HG02840 (cell line): ENCODE results near the gene CHD5.

Experiments
- ATAC-seq: cut with Tn5 transposase; IDR thresholded peaks from one replicate; pipeline ENCODE4 v1.9.1; 2021; ENCODE audit warnings: mild to moderate bottlenecking, moderate library complexity, moderate number of reproducible peaks; ENCODE audit not compliant: unreplicated experiment, low FRiP score

CHD5 gene

GRCh38 chr1:6140413-6140812 lies 39.7 kb downstream of the CHD5 start:
- no peak for ATAC-seq

- ATAC-seq: no peak
These were observed 42.4 kb downstream of the CHD5 start for GRCh38 chr1:6137758-6138157.

DNA sequence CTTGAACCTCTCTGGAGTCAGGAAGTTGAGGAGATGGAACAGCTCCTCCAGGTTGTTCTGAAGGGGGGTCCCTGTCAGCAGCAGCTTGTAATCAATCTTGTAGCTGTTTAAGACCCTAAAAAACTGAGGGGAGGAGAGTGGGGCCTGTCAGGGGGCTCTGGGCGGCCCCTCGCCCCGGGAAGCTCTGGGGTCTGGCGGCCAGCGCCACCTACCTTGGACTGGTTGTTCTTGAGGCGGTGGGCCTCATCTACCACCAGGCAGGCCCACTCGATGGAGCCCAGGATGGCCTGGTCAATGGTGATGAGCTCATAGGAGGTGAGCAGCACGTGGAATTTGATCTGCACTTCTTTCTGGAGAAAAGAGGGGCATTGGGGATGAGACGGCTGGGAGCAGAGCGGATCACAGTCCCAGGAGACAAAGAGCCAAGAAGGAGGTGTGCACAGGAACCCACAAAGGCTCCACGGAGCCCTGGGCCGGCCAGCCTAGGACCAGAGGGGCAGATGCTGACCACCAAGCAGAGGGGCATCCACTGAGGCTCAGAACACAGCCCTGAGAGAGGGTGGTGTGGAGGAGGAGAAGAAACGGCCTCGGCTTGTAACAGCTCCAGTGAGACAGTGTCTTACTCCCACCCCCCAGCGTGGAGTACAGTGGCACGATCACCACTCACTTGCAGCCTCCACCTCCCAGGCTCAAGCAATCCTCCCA lies 43.5 kb downstream of the CHD5 start:
- no peak for ATAC-seq

DNA sequence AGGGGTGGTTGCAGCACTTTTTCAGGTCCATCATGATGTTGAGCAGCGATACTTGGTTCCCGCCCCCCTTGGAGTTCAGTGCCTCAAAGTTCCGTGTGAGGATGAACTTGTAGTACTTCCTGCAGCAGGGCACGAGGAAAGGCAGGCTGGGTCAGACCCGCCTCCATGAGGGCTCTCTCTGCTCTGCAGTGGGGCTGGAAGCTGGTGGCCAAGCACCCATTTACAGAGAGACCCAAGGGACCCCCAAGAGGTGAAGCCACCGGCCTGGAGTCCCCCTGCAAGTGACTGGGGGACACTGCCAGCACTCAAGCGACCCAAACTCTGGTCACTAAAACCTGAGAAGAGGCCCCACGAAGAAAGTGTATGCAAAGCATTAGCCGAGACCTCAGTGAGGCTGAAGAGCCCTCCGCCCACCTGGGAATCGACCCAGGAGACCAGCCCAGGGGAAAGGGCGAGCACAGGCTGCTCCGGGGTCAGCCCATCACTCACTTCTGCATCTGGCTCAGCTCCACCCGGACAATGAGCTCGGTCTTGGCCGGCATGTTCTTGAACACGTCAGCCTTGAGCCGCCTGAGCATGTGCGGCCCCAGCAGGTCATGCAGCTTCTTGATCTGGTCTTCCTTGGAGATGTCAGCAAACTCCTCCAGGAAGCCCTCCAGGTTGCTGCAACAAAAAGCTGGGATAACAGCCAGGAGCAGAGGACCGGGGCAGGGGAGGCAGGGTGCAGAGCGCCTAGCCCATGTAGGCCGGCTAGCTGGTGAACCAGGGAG lies 45.2 kb downstream of the CHD5 start:
- ATAC-seq: no peak

- ATAC-seq: no peak
These were observed 45.9 kb downstream of the CHD5 start for GRCh38 chr1:6134206-6134605.

DNA sequence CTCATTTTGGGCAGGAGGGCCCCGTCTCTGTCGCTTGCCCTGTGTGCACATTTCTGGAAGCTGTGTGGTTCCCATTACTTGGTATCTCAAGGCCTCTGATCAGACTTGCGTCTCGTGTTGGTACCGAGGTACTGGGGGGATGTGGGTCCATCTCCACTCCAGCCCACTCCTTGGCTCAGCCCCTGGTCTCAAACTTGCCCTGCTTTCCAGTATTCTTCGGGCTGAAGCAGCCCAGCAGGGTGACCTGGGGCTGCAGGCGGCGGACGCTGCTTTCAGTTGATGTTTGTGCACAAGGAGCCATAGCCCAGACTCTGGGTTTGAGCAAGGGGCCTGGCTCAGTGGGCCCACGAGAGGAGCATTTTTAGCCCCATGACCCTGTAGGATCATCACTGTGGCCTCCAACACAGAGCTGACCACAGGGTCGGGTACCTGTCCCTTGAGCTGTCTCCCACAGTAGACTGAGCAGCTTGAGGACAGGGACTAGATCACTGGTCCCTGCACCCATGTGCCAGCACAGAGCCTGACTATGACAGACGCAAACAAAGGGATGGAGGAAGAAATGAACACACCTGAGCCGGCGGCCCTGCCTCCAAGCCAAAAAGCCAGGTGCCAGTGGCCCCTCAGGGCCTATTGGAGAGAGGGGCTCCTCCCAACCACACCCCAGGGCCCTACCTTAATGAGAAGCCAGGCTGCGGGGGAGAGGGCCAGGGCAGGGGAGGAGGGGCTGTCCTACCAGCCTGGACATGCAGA lies 46.8 kb downstream of the CHD5 start:
- no peak for ATAC-seq

GRCh38 chr1:6131561-6131960 lies 48.6 kb downstream of the CHD5 start:
- ATAC-seq: no peak

DNA sequence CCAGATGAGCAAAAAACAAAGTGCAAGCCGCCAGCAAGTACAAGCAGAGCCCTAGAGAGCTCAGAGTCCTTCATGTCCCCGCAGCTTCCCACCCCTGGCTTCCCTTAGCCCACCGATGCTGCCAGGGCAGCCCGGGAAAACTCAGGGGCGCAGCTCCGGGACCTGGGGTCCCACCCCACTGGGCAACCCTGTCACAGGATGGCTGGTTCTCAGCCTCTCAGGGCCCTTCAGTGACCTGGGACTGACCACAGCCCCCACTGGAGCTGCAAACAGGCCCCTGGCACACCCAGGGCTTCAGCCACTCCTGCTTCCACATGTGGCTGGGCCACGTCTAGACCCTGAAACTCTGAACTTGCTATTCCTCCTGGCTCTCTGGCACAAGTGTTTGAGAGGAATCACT lies 49.5 kb downstream of the CHD5 start:
- no peak for ATAC-seq

DNA sequence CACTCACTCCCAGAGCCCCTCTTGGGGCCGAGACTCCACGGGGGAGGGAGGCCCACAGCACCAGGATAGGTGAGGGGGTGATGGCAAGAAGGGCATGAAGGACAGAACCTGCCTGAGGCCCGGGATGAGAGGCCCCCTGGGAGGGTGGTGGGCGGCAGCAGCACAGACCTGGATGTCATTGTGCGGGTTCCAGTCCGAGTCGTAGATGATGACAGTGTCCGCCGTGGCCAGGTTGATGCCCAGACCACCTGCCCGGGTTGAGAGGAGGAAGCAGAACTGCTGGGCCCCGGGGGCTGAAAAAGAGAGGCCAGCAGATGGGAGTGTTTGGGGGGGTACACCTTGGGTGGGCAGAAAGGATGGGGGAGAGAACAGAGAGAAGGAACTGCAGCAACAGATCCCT lies 50.1 kb downstream of the CHD5 start:
- ATAC-seq: no peak

DNA sequence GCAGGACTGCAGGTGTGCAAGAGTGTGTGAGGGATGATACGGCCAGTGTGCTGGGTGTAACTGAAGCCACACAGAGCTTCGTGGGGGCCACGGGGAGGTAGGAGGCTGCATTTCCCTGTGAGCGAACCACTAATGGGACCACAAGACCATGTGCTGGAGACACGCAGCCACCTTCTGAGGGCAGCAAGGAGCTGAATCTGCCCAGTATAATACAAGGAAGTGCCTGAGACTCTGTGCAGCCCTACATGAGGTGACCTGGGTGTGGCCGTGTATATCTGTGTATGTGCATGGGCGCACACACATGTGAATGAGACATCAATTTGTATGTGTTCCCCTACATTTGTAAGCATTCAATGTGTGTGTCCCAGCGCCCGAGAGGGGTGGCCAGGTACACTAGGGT lies 50.8 kb downstream of the CHD5 start:
- no peak for ATAC-seq

DNA sequence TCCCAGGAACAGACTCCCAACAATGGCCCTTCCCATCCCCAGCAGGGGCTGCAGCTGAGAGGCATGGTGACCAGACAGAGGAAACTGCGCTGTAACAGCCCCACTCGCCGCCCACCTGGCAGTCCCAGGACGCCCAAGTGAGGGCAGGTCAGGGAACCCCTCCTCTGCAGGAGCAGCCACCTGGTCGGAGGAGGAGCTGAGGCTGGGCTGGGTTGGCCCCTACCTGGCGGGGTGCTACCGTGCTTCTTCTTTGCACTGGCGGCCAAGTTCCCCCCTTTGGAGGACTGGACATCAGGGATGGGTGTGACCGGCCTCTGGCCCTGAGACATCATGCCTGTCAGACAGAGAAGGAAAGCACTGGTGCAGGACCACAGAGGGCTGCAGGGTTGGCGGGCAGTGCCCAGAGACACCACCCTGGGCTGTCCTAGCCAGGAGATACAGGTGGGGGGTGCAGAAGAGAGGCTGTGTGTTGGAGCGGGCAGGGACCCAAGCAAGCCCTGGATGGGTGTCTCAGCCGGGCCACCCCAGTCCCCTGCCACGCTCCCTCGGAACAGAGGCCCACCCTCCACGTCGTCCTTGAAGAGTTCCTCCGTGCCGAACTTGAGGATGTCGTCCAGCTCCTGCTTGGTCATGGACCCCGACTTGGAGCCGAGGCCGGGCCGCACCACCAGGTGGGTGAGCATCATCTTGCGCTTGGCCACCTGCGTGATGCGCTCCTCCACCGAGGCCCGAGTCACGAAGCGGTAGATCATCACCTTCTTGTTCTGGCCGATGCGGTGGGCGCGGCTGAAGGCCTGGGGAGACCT lies 51.6 kb downstream of the CHD5 start:
- no peak for ATAC-seq

- ATAC-seq: no peak
These were observed 52.4 kb downstream of the CHD5 start for GRCh38 chr1:6127587-6128163.

DNA sequence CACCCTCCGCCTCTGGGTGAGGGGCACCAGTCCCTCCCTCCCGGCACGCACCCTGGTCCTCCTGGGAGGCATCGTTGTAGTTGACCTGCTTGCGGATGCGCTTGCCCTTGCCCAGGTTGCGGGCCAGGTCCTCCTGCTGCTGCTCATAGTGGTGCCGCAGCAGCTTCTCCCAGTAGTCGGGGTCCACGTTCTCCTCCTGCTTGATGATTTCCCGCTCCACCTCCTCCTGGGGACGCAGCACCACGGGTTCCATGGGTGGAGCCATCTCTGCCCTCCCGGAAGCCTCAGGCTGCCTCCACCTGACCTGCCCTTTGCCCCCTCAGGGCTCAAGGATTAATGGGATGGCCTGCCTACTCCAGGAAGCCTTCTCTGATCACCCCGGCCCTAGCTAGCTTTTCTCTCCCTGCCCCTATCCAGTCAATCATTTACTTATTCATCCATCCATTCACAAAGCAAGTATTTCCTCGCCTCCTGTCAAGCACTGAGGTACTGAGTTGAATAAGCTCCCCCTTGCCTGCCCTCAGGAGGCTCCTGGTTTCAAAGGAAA lies 53.5 kb downstream of the CHD5 start:
- no peak for ATAC-seq

- no peak for ATAC-seq
These were observed 54.1 kb downstream of the CHD5 start for GRCh38 chr1:6126028-6126427.

DNA sequence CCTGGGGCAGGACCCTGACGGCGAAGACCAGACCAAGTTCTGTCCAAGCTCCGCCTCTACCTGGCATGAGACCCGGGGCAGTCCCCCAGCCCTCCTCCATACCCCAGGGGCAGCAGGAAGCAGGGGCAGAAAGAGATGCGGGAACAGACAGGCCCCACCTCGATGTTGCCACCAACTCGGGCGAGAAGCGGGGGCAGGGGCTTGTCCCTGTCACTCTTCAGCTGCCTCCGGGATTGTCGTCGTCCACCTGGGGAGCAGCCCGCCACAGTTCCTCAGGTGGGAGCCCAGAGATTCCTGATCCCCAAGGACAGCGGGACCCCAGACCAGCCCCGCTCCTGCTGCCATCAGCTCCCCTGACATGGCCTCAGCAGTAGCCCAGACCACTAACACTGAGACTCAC lies 54.8 kb downstream of the CHD5 start:
- ATAC-seq: no peak

GRCh38 chr1:6124746-6125365 lies 55.3 kb downstream of the CHD5 start:
- ATAC-seq: no peak

- no peak for ATAC-seq
These were observed 55.8 kb downstream of the CHD5 start for GRCh38 chr1:6124341-6124740.

GRCh38 chr1:6123816-6124215 lies 56.3 kb downstream of the CHD5 start:
- no peak for ATAC-seq

GRCh38 chr1:6123083-6123482 lies 57.0 kb downstream of the CHD5 start:
- ATAC-seq: no peak
